A549 (cell line): ENCODE data around the gene CBFA2T3.

Experiments
- CHD2 ChIP-seq: fragments of 150-350 bp; IDR thresholded peaks from 2 replicates; pipeline ENCODE4 v1.6.1; 2014; ENCODE audit warnings: low read length; ENCODE audit not compliant: partially characterized antibody
- CHD4 ChIP-seq: fragments of 200-600 bp; sonication (generic); IDR thresholded peaks from 2 replicates; pipeline ENCODE4 v1.6.1; 2016; ENCODE audit warnings: antibody characterized with exemption, mild to moderate bottlenecking, borderline replicate concordance
- CTCF ChIP-seq: fragments of >200 bp; sonication (Bioruptor Twin); formaldehyde crosslinking; IDR thresholded peaks from 3 replicates; pipeline ENCODE4 v1.5.1; 2016
- E2F6 ChIP-seq: IDR thresholded peaks from 2 replicates; pipeline ENCODE4 v1.6.1; 2012; ENCODE audit warnings: low read depth, borderline replicate concordance
- EP300 ChIP-seq, 2 experiments: fragments of >200 bp; sonication (Bioruptor Twin); formaldehyde crosslinking; IDR thresholded peaks; 2 replicates in 1 of 2; 3 replicates in 1 of 2; pipeline ENCODE4 v1.6.1; 2016 to 2017
- HDAC2 ChIP-seq: fragments of 200-600 bp; sonication (generic); IDR thresholded peaks from 2 replicates; pipeline ENCODE4 v1.6.1; 2016
- HOXA7 ChIP-seq: fragments of 250-450 bp; sonication (Bioruptor Pico); IDR thresholded peaks from 2 replicates; pipeline ENCODE4 v1.5.0; 2020; ENCODE audit warnings: mild to moderate bottlenecking, moderate library complexity
- JUN ChIP-seq, 2 experiments: fragments of >200 bp; sonication (Bioruptor Twin); formaldehyde crosslinking; IDR thresholded peaks; 2 replicates in 1 of 2; 3 replicates in 1 of 2; pipeline ENCODE4 v1.6.1; 2016 to 2017
- MYC ChIP-seq: IDR thresholded peaks from 2 replicates; pipeline ENCODE4 v1.6.1; 2012; ENCODE audit warnings: mild to moderate bottlenecking, inconsistent platforms, low read length, improper control_type of control experiment, borderline replicate concordance
- PBX3 ChIP-seq: IDR thresholded peaks from 2 replicates; pipeline ENCODE4 v1.6.1; 2012
- POLR2A ChIP-seq: IDR thresholded peaks from 2 replicates; pipeline ENCODE4 v1.6.1; 2012; ENCODE audit warnings: mild to moderate bottlenecking, low read length
- SREBF2 ChIP-seq: fragments of 450-650 bp; IDR thresholded peaks from 2 replicates; pipeline ENCODE4 v1.6.1; 2014; ENCODE audit warnings: mild to moderate bottlenecking, moderate library complexity
- TF ChIP-seq, protein P1 (sequence below): fragments of 200-600 bp; sonication (generic); IDR thresholded peaks from 2 replicates; pipeline ENCODE4 v1.6.1; 2016; ENCODE audit warnings: antibody characterized with exemption, mild to moderate bottlenecking, moderate library complexity
- TF ChIP-seq, protein P2 (sequence below): IDR thresholded peaks from 2 replicates; pipeline ENCODE4 v1.6.1; 2012

DNA sequence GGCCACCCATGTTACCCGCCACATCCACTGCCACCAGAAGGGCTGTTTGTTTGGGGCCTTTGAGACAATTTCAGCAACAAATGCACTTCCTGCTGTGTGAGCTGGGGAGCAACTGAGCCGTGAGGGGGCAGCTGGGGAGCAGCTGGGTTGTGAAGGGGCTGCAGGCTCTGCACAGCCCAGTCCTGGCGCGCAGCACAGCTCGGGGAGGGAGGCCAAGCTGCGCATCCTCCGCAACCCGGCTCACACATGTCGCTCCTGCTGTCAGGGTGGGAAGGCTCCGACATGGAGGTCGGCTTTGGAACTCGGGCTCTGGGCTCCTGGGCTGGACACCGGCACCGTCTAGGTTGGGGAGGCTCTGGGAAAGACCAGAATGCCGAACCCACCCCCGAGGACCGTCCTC is 53.6 kb downstream of the CBFA2T3 start:
- TF ChIP-seq, protein P1, sequence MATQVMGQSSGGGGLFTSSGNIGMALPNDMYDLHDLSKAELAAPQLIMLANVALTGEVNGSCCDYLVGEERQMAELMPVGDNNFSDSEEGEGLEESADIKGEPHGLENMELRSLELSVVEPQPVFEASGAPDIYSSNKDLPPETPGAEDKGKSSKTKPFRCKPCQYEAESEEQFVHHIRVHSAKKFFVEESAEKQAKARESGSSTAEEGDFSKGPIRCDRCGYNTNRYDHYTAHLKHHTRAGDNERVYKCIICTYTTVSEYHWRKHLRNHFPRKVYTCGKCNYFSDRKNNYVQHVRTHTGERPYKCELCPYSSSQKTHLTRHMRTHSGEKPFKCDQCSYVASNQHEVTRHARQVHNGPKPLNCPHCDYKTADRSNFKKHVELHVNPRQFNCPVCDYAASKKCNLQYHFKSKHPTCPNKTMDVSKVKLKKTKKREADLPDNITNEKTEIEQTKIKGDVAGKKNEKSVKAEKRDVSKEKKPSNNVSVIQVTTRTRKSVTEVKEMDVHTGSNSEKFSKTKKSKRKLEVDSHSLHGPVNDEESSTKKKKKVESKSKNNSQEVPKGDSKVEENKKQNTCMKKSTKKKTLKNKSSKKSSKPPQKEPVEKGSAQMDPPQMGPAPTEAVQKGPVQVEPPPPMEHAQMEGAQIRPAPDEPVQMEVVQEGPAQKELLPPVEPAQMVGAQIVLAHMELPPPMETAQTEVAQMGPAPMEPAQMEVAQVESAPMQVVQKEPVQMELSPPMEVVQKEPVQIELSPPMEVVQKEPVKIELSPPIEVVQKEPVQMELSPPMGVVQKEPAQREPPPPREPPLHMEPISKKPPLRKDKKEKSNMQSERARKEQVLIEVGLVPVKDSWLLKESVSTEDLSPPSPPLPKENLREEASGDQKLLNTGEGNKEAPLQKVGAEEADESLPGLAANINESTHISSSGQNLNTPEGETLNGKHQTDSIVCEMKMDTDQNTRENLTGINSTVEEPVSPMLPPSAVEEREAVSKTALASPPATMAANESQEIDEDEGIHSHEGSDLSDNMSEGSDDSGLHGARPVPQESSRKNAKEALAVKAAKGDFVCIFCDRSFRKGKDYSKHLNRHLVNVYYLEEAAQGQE, result no peak
- TF ChIP-seq CTCF (no peak), POLR2A (no peak), JUN (IDR thresholded peaks at IDR 0.05) (no peak), MYC (no peak), HOXA7 (CRISPR knock-in tag) (no peak), CHD2 (no peak), SREBF2 (no peak), PBX3 (no peak), EP300 (IDR thresholded peaks at IDR 0.05) (no peak), HDAC2 (no peak), CHD4 (no peak), E2F6 (no peak)
- TF ChIP-seq, protein P2, sequence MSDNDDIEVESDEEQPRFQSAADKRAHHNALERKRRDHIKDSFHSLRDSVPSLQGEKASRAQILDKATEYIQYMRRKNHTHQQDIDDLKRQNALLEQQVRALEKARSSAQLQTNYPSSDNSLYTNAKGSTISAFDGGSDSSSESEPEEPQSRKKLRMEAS, result no peak
